ENCODE measurements around the gene BCL11A.

BCL11A gene

DNA sequence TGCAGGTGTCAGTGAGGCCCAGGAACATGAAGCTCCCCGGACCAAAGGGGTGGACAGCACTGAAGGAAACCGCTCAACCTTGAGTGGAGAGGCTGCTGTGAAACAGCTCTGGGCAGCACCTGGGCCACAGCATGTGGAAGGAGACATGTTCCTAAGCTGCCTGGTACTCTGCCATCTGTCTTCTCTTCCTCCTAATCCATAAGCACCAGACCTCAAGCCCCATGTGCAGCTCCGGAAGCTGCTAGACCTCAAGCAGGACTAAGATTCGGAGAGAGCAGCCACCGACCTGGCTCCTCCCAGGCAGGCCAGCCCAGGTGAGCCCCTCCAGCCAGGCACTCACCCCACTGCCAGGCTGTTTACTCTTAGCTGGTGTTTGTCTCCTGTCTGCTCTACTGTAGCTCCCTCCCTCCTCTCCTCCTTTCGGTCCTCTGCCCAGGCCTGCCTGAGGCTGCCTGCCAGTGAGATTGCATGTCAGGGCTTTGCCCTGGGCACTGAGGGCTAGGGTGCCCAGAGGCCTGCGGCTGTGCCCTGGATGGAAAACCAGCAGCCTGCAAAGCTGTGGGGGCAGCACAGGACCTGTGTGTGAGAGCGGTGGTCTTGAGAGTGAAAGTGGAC lies 53.7 kb downstream of the BCL11A start:
- H3K4me3 ChIP-seq (ENCODE audit: low read length), result no peak overlapping the region
- TF ChIP-seq, protein P1, sequence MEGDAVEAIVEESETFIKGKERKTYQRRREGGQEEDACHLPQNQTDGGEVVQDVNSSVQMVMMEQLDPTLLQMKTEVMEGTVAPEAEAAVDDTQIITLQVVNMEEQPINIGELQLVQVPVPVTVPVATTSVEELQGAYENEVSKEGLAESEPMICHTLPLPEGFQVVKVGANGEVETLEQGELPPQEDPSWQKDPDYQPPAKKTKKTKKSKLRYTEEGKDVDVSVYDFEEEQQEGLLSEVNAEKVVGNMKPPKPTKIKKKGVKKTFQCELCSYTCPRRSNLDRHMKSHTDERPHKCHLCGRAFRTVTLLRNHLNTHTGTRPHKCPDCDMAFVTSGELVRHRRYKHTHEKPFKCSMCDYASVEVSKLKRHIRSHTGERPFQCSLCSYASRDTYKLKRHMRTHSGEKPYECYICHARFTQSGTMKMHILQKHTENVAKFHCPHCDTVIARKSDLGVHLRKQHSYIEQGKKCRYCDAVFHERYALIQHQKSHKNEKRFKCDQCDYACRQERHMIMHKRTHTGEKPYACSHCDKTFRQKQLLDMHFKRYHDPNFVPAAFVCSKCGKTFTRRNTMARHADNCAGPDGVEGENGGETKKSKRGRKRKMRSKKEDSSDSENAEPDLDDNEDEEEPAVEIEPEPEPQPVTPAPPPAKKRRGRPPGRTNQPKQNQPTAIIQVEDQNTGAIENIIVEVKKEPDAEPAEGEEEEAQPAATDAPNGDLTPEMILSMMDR (conservative IDR thresholded peaks at IDR 0.05; ENCODE audit: low read depth, low read length), result no peak
- no peak for DNase-seq (ENCODE audit: low read depth)

DNA sequence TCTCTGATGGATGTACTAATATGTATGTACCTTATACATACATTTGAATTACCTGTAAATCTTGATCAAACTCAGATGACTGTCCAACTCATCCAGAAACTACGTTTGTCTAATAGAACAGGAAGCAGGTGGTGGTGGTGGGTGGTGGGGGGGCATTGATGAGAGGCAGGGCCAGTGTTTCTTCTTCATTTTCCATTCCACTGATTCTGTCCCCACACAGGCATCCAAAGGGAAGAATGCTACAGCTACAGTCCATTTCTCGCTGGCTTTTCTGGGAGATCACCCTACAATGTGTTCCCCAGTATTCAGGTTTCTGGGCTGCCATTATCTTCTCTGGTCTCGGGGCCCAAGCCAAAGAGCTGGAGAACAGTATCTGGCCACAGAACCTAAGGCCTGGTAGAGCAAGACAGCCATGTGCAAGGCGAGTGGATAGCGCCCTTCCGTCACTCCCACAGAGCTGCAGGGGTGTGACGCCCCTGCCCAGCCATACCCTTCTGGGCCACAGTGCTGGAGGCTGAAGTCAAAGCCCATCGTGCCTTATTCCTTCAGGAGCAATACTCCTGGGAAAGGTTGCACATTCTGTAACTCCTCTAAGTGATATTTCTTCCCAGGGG lies 54.5 kb downstream of the BCL11A start:
- no peak for DNase-seq (ENCODE audit: low read depth)
- TF ChIP-seq, protein P1 (conservative IDR thresholded peaks at IDR 0.05; ENCODE audit: low read depth, low read length), result no peak
- H3K4me3 ChIP-seq (ENCODE audit: low read length), result no peak overlapping the region

DNA sequence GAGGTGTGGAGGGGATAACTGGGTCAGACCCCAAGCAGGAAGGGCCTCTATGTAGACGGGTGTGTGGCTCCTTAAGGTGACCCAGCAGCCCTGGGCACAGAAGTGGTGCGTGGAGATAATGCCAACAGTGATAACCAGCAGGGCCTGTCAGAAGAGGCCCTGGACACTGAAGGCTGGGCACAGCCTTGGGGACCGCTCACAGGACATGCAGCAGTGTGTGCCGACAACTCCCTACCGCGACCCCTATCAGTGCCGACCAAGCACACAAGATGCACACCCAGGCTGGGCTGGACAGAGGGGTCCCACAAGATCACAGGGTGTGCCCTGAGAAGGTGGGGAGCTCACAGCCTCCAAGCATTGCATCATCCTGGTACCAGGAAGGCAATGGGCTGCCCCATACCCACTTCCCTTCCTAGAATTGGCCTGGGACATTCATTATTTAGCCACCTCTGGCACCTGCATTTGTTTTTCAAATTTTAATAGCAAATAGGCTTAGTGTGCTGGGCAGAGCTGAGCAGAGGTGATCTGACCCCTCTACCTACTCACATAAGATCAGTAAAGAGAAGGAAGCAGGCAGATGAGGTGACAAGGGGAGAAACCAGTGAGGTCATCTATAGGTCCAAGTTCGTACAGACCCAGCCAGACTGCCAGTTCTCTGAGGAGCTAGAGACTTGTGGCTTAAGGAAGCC lies 55.2 kb downstream of the BCL11A start:
- H3K4me3 ChIP-seq (ENCODE audit: low read length), result no peak overlapping the region
- TF ChIP-seq, protein P1 (conservative IDR thresholded peaks at IDR 0.05; ENCODE audit: low read depth, low read length), result no peak

DNA sequence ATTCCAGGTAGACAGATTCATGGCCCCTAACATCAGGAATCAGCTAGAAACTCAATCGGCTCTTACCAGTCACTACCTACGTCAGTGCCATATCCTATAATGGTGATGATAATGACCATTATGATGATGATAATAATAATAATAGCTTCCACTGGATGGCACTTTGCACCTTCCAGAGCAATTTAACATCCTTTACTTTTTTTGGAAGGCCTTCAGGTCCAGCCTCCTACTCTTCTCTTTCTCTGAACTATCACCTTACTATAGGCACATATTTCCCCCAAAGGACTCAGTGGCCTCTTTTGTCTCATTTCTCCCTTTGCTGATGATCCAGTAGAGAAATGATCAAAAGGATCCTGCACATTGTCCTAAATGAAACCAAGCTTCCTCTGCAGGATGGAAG lies 56.0 kb downstream of the BCL11A start:
- H3K4me3 ChIP-seq (ENCODE audit: low read length), result no peak overlapping the region
- TF ChIP-seq, protein P1 (conservative IDR thresholded peaks at IDR 0.05; ENCODE audit: low read depth, low read length), result no peak
- DNase-seq (ENCODE audit: low read depth), result no peak

More for the DNA sequence above, 55.2 kb downstream of the BCL11A start:
- DNase-seq (ENCODE audit: low read depth), result no peak

DNA sequence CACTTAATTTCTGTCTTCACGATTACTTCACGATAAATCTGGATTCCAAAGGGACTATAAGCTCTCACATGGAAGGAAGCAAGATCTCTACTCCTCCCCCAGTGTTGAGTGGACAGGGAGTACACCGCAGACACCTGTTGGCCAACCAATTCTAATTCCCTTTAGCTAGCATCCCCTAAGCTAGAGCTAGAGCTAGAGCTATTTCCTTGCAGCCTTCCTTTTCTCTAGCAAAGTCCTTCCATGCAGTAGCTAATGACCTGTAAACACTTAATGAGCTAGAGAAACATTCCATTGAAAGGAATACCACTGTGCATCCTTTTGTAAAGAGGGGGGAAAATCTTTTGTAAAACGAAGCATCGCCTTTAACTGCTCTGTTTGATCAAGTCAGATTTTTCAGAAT lies 56.5 kb downstream of the BCL11A start:
- H3K4me3 ChIP-seq (ENCODE audit: low read length), result no peak overlapping the region
- TF ChIP-seq, protein P1 (conservative IDR thresholded peaks at IDR 0.05; ENCODE audit: low read depth, low read length), result no peak
- no peak for DNase-seq (ENCODE audit: low read depth)

DNA sequence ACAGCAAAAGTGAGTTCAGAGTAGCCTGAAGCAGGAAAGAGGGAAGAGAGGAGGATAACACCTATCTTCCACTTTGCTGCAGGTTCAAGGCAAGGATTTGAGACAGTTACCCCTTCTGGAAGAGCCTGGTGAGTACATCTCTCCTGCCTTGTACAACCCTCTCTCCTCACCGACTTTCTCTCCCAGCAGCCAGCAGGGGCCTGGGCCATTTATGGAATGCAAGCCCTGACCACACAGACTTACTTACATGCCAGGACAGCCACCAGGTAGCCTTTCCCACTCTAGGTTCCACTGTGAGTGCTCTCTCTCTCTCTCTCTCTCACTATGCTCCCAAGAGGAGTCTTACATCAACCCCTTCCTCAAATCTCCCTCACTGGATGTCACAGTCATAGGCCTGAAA lies 57.0 kb downstream of the BCL11A start:
- TF ChIP-seq, protein P1 (conservative IDR thresholded peaks at IDR 0.05; ENCODE audit: low read depth, low read length), result no peak
- no peak overlapping the region for H3K4me3 ChIP-seq (ENCODE audit: low read length)
- no peak for DNase-seq (ENCODE audit: low read depth)

All from retinal pigment epithelial cell (primary cell).